GM18502 (cell line): ENCODE data around the gene LEMD2.

Experiments
- ATAC-seq: cut with Tn5 transposase; IDR thresholded peaks from one replicate; pipeline ENCODE4 v1.9.1; 2021; ENCODE audit warnings: mild to moderate bottlenecking; ENCODE audit not compliant: unreplicated experiment, poor library complexity

LEMD2 gene

DNA sequence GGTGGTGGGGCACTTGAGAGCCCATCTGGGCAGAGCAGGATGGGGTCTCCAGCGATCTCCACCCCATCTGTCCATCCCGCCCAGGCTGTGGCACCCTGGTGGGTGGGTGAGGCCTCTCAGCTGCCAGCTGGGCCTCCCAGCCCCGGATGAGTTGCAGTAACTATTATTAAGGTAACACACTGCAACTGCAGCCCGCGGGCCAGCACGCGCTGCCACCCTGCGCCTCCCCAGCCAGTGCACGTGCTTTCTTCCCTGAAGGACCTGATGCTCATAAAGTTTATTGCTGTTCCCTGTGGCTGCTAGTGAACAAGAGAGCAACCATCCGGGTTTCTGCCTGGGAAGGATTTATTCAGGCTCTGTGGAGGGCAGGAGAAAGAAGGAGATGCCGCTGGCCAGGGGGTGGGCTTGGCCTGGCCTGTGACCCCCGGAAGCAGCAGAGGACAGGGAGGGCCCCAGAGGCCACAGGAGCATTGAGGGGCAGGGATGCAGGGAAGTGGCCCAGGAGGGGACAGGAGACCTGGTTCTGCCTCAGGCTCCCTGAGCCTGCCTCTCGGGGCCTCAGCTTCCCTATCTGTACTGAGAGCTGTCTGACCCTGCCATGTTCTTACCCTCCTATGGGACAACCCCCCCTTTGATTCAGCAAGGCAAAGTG, 43.9 kb downstream of the LEMD2 start:
- ATAC-seq: no peak

DNA sequence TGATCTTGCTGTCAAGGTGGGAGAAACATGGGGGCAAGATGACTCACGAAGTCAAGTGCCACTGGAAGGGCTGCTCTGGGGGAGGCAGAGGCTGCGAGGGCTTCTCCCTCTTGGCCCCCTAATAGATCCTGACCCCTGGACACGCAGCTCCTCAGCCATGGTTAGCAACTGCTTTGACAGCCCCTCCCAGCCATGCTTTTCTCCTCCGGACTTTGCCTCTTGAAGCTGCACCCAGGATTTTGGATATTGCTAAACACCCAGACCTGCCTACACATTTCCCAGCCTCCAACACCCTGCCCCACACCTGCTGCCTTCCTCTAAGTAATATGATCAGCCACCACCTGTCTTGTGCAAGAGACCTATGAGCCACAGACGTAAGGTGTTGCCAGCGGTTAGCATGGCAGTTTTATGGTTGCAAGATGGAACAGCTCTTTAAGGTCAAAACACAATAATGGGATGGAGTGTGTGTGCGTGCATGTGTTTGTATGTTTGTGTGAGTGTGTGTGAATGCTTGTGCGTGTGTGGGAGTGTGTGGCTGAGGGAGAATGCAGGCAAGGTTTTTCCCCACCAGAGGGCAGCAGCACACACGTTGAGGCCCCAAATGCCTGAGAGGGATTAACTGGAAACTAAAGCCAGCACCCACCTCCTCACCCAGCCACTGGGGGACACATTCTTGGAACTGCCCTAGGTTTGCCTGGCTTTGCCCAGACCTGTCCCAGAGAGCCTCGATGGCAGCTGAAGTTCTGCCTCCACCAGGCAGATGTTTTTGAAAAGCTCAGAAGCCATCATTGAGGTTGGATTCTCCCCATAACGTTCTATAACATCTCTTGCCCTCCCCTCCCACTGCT, 44.7 kb downstream of the LEMD2 start:
- no peak for ATAC-seq

DNA sequence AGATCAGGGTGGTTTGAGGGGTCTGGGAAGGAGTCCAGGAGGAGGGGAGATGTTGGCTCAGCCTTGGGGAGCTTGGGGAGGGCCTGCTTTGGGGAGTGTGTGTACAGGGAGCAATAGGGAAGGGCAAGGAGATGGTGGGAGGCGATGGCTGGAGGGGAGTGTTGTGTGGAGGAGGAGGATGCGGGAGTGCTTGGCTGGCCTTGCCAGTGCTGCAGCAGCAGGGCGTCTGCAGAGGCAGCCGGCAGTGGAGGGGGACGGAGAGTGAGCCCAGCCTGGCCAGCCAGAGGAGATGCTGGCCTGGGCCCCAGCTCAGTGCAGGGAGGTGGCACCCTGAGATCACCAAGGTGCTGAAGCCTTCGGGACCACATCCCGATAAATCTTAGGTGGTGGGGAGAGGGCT, 46.1 kb downstream of the LEMD2 start:
- no peak for ATAC-seq

DNA sequence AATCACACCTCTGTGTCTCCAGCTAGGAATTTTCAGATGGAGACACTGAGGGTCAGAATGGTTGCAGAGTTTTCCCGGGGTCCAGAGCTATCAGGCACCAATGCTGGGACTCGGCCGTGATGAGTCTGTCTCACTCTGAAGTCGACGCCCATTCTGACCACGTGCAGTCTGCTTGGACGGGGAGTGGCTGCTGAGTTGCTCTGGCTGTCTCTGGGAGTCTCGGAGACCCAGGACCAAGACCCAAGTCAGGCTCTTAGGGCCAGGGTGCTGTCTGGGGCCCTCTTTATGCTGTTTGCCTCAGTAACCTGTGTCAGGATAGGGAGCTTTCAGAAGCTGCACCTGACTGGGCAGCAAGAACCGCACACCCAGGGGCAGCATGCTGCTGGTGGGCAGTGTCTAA, 46.8 kb downstream of the LEMD2 start:
- ATAC-seq: no peak

DNA sequence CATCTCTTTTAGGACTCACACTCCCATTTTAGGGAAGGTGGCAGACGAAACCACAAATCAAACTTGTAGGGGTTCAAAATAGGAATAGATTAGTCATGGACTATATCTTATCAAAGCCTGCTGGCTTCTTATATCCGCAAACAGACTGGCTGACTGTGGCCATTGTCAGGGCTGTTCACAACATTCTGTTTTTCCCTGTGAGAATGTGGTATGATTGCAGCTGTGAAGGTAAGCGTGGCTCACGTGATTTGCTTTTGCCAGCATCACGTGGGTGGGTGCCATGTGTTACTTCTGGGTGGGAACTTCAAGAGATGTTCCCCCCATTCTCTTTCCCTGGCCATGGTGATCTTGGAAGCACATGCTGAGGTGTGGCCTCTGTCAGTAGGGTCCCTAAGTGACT, 48.1 kb downstream of the LEMD2 start:
- no peak for ATAC-seq

DNA sequence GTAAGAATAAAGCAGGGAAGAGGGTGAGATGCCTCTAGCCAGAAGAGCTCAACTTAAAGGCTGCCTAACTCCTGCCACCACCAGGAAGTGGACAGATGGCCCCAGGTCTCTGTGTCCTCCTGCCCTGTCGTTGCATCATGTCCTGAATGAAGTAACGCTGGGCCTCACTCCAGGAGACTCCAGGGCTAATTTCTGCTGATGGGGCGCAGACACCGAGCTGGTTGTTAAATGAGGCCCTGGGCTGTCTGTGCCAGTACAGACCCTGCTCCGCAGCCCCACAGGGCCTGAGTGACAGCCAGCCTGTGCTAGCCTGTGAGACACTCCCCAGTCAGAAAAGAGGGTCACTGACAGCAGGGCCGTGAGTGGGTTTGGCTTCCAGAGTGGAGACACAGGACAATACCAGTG, 48.7 kb downstream of the LEMD2 start:
- no peak for ATAC-seq

DNA sequence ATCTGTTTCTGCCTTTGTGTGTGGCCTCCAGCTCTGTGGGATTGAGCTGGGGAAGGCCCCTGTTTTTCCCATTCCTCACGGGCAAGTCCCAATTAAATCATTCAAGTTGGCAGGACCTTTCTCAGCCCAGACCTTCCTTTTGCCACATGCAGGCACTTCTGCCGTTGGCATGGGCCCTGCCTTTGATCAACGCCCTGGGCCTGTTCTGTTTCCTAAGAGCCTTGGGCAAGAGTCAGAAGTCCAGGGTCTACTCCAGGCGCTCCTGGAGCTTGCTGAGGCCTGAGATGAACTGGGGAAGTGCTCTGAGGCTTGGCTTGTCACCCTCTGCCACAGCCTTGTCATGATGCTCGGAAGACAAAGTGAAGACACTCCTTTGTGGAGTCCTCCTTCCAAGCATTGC, 49.4 kb downstream of the LEMD2 start:
- ATAC-seq: no peak

DNA sequence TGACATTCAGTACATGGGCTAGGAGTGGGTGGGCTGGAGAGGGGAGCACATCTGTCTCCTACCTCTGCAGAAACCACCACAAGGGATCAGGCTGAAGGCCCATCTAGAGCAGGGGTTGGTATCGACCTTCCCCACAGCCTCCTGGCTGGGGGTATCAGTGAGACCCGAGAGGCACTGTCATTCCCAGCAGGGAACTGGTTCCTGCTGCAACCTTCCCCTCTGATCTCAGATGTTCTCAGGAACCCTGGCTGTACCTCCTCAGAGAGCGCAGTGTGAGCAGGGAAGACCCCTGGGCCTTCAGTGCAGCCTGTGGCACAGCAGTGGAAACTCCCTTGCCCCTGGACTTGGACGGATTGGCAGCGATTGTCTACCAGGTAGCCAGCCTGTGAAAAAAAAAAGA, 50.1 kb downstream of the LEMD2 start:
- ATAC-seq: no peak

DNA sequence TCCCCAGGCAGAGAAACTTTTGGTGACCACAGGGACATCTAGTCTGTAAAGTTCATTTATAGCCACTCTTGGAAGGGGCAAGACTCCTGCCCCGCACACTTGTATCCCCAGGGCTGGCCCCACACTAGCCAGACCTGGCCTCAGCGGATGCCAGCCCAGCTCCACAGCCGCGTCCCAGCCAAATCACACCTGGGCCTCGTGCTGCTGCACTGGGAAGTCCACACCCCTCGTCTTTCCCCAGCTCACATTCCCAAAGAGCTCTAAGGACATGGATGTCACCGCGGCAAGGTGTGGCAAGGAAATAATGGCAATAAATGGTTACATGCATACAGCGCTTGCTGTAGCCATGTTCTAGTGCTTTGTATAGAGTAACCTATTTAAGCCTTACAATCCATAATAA, 50.8 kb downstream of the LEMD2 start:
- no peak for ATAC-seq

DNA sequence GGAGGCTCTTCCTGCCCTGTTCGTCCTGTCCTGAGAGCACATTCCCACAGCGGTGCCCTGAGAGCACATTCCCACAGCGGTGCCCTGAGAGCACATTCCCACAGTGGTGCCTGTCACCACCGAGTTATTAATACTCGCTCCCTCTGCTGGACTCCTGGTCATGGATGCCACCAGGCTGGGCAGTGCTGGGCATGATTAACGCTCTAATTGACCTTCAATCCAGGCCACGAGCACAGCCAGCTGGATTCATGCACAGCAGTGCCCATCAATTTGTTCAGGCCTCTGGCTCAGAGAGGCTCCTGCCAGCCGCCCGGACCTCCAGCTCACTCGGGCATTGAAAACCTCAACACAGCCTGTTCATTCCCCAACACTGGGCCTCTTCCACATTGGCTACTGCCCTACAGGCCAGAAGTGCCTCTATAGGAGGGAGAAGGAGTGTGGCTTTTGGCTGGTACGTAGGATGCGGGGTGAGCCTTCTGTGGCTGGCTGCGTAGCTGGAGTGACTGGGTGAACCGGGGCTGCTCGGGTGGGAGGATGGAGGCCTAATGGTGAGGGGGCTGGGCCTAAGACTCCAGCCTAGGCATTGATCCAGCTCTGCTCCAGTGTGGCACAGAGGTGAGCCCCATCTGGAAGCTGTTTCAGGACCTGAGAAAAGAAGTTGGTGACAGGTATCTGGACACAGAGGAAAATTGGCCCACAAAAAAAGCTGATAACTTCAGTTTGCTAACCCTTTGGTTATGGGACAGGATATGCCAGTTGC, 51.5 kb downstream of the LEMD2 start:
- ATAC-seq: no peak

DNA sequence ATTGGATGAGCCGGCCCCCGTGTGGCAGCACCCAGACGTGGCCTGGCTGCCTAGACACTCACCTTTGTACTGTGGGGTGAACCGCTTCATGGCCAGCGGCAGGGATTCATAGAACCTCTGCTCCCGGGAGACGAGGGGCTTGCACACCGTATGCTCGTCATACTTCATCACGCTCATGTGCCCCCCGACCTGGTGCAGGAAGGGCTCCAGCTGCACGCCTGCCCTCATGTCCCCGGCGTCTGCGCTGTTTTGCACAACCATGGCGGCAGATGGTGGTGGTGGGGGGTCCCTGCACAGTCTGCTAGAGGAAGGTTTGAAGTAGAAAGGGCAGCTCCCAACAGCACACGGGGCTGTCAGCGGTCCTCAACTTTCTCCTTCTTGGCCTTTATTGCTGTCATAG, 53.7 kb downstream of the LEMD2 start:
- no peak for ATAC-seq

DNA sequence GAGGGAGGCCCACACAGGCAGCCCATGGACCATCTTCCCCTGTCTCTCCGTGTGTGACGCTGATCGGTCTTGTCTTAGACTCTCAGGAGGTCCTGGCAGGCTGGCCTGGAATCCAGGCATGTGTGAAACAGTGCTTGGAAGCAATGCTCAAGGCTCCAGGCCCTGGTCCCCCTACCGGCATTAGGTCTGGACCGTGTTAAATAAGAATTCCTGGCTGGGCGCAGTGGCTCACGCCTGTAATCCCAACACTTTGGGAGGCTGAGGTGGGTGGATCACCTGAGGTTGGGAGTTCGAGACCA, 55.3 kb downstream of the LEMD2 start:
- no peak for ATAC-seq

DNA sequence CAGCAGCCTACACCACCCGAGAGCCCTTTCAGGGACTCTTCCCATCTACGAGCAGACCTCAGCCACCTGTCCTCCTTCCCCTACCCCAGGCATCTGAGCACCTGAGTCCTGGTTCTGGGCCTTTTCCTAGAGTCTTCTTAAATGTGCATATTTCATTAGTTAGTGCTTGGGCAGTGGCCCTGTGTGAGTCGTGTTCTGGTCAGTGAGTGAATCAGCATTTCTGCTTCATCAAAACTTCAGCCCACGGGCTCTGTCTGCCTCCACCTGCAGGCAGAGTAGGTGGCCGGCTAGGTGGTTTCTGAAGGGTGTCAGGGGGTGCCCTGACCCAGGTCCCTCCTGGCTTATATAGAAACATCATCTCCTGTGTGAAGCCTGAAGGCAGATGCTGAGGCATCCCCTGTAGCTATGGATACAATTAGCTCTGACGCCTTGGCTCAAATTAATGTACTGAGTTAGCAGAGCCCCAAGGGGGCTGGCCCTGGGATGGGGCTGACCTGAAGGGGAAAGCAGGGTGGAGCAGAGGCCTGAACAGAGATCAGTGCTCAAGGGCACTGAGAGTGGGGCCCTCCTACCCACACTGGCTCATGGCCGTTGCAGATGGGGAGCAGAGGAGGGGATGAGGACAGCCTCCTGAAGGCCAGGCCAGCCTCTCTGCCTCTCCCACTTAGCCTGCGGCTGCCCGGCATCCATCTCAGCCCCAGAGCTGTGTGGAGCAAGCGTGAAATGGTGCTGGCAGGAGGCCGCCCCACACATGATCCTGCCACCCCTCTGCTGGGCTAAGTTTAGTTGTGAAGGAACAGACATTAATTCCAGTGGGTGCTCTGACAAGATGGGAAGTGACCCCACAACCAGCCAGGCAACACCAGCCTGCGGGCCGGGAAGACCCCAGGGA, 55.9 kb downstream of the LEMD2 start:
- ATAC-seq: no peak

DNA sequence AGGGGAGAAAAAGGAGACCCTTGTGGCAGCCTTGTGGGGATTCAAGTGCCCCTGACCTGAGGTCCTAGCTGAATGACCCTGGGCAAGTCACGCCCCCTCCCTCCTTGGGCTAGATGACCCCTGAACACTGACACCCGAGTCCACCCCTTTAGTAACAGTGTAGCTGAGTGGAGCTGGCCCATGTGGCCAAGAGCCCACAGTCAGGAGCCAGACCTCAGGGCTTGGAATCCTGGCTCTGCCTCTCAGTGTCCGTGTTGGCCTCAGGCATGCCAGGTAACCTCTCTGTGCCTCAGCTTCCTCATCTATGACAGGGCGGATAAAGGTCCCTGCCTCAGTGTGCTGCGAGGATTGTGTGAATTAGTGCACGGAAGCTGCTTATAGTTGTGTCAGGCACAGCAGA, 56.5 kb downstream of the LEMD2 start:
- ATAC-seq: no peak

DNA sequence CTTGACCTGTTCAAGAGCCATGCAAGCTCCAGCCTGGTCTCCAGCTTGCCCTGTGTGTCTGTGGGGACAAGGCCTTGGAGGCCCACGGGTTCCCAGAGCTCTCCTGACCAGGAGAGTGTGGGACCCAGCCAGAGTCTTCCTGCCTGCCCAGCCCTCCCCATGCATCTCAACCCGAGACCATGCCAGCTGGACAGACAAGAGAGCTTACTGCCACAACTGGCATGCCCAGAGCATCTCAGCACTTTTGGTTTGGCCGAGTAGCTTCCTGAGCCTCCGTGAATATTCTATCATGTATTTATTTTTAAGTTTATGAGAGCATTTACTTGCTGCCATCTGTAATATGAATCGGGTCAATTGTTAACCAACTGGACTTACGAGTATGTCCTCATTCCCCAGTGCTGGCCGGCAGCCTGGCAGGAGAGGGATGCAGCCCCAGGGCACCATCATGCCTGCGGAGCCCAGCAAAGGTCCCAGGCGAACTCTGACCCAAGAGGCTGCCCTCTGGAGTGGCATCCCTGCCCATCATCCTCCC, 57.1 kb downstream of the LEMD2 start:
- no peak for ATAC-seq

DNA sequence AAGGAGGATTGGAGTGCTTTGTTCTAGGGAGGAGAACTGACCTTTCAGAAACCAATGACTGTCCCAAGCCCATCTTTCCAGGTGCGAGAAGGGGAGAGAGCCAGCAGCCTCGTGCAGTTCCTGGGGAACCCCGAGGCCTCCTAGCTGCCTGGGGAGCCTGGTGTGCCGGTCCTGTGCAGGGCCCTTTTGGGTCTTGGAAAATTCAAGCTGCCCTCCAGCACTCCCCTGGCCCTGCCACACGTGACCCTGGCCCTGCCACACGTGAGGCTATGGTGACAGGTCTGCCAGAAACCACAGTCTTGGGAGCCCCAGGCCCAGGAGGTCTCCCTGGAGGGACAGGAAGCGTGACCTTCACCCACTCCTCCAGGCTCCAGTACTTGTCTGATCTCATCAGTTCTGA, 57.9 kb downstream of the LEMD2 start:
- no peak for ATAC-seq

DNA sequence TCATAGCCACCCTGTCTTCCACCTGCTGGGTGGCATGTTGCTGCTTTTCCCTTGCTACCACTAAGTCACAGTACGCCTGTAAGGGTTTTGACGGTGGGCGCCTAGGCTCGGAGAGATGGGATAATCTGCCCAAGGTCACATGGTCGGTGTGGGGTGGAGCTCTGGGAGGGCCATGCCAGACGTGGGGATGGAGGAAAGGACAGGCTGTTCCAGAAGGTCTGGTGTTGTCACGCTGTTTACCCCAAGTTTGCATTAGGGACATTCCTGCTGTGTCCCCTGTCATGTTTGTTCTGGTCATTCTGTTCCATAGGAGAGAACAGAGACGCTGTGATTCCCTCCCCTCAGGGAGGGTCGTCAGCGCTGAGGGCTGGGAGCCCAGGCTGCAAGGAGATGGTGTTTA, 58.3 kb downstream of the LEMD2 start:
- no peak for ATAC-seq

DNA sequence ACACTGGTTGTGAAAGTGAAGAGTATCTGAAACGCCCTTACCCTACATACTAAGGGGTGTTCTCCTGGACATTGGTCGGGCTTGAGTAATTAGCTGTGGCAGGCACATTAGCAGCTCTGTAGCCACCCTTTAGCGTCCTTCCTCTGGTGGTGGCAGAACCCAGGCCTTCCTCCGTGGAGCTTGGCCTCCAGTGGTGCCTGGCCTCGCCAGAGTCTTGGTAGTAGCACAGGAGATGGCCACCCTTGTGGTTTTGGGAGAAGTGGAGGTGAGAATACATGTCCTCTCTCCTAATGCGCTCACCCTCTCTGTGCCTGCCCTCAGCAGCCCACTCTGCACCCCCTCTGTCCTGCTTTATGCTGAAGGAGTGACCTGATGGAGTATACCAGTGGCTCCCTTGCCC, 59.9 kb downstream of the LEMD2 start:
- ATAC-seq: no peak

DNA sequence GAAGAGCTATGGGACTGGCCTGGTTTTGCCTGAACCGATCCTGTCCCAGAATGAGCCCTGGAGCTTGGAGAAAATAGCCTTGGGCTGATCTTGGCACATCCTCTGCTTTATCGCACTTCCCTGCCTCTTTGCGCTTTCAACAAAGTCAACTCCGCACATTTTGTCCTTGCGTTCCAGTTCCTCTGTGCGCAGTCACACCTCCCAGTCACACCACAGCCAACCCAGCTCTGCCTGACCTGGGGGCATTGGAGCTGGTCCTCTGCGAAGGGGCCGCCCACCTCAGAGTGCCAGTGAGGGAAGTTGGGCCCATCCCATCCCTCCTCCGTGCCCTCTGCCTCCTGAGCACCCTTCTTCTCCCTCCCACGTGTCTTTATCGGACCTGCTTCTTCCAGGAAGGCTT, 60.5 kb downstream of the LEMD2 start:
- no peak for ATAC-seq

DNA sequence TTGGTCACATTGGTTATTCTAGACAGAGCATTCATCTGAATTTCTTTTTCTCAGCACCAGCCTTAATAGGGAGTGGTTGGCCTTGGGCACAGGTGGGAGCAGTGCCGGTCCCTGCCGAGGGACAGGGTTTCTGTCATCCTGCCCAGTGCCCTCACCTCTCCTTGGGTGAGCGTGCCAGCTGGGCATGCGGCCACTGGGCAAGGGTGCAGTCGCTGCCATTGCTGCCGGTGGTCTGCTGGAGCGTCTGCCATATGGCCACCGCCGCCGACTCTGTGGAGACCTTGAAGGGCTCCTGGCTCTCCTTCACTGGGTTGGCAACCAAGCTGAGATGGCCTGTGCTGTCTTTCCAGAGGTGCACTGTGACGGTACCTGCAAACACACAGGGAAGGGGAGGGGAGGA, 61.0 kb downstream of the LEMD2 start:
- no peak for ATAC-seq
